GM03348 (cell line): ENCODE data around the gene C9orf50.

Source experiments
- DNase-seq: peaks from one replicate; pipeline ENCODE4 v3.0.0; 2012; ENCODE audit warnings: low spot score

Gene C9orf50

GRCh38 chr9:129631674-129632129, 10.8 kb upstream of the C9orf50 start:
- no peak for DNase-seq

- no peak for DNase-seq
Observed at GRCh38 chr9:129630967-129631673, 10.2 kb upstream of the C9orf50 start.

GRCh38 chr9:129629251-129629820, 8.4 kb upstream of the C9orf50 start:
- DNase-seq, result no peak

GRCh38 chr9:129628709-129629108, 7.8 kb upstream of the C9orf50 start:
- DNase-seq, result no peak

- no peak for DNase-seq
Observed at GRCh38 chr9:129627556-129628440, 6.9 kb upstream of the C9orf50 start.

GRCh38 chr9:129626625-129627284, 5.9 kb upstream of the C9orf50 start:
- peak; percentile 63 for DNase-seq

- peak; percentile 94 for DNase-seq
Observed at GRCh38 chr9:129626079-129626624, 5.3 kb upstream of the C9orf50 start, which contains the start of gene NTMT1. TSS of gene NTMT1 (plus strand) at chr9:129626163. CDS start at chr9:129632704, 6,541 bp downstream.

GRCh38 chr9:129624947-129625346, 4.0 kb upstream of the C9orf50 start:
- no peak for DNase-seq

- DNase-seq, result peak; percentile 74
Observed at GRCh38 chr9:129624168-129624759, 3.4 kb upstream of the C9orf50 start.

- DNase-seq, result peak; percentile 67
Observed at GRCh38 chr9:129623331-129623730, 2.4 kb upstream of the C9orf50 start.

GRCh38 chr9:129619787-129620668, 873 bp downstream of the C9orf50 start:
- peak; percentile 75 for DNase-seq

- DNase-seq, result peak; percentile 66
Observed at GRCh38 chr9:129617167-129617566, 3.7 kb downstream of the C9orf50 start.

GRCh38 chr9:129615407-129616285, 5.3 kb downstream of the C9orf50 start:
- DNase-seq, result no peak

- DNase-seq, result no peak
Observed at GRCh38 chr9:129614932-129615331, 6.0 kb downstream of the C9orf50 start.

GRCh38 chr9:129613520-129614175, 7.3 kb downstream of the C9orf50 start:
- DNase-seq, result no peak

- no peak for DNase-seq
Observed at GRCh38 chr9:129612815-129613519, 7.9 kb downstream of the C9orf50 start.

- DNase-seq, result no peak
Observed at GRCh38 chr9:129612123-129612522, 8.8 kb downstream of the C9orf50 start.

GRCh38 chr9:129611307-129611800, 9.5 kb downstream of the C9orf50 start:
- DNase-seq, result no peak
